LNCaP clone FGC (cell line): ENCODE measurements around the gene TIGD1.

Source experiments
- DNase-seq: peaks from one replicate; pipeline ENCODE4 v3.0.0-alpha.2; 2011; ENCODE audit warnings: low read depth
- H3K4me3 ChIP-seq: 2 replicates; pipeline ENCODE4 v1.5.1; 2011; ENCODE audit warnings: mild to moderate bottlenecking, low read depth, low read length, control low read depth
- TF ChIP-seq, protein P1 (sequence below): IDR thresholded peaks from 2 replicates; pipeline ENCODE4 v1.5.1; 2012; ENCODE audit warnings: mild to moderate bottlenecking; ENCODE audit not compliant: control insufficient read depth, insufficient read depth; ENCODE audit errors: extremely low read depth

TIGD1 gene

DNA sequence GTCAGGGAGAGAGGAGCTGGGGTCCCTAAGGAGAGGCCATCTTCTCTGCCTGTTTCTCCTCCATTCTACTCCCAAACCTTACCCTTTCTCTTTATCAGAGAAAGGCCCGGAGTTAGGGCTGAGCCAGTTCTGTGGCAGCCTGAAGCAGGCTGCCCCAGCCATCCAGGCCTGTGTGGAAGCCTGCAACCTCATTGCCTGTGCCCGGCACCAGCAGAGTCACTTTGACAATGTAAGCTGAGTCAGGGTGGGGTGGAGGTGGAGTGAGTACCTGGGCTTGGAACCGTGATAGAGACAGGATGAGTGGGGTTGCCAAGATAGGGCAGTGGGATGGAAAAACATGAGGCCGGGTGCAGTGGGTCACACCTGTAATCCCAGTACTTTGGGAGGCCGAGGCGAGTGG lies 5.7 kb downstream of the TIGD1 start:
- TF ChIP-seq, protein P1, sequence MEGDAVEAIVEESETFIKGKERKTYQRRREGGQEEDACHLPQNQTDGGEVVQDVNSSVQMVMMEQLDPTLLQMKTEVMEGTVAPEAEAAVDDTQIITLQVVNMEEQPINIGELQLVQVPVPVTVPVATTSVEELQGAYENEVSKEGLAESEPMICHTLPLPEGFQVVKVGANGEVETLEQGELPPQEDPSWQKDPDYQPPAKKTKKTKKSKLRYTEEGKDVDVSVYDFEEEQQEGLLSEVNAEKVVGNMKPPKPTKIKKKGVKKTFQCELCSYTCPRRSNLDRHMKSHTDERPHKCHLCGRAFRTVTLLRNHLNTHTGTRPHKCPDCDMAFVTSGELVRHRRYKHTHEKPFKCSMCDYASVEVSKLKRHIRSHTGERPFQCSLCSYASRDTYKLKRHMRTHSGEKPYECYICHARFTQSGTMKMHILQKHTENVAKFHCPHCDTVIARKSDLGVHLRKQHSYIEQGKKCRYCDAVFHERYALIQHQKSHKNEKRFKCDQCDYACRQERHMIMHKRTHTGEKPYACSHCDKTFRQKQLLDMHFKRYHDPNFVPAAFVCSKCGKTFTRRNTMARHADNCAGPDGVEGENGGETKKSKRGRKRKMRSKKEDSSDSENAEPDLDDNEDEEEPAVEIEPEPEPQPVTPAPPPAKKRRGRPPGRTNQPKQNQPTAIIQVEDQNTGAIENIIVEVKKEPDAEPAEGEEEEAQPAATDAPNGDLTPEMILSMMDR = no peak
- DNase-seq = no peak
- H3K4me3 ChIP-seq = no peak overlapping the region

DNA sequence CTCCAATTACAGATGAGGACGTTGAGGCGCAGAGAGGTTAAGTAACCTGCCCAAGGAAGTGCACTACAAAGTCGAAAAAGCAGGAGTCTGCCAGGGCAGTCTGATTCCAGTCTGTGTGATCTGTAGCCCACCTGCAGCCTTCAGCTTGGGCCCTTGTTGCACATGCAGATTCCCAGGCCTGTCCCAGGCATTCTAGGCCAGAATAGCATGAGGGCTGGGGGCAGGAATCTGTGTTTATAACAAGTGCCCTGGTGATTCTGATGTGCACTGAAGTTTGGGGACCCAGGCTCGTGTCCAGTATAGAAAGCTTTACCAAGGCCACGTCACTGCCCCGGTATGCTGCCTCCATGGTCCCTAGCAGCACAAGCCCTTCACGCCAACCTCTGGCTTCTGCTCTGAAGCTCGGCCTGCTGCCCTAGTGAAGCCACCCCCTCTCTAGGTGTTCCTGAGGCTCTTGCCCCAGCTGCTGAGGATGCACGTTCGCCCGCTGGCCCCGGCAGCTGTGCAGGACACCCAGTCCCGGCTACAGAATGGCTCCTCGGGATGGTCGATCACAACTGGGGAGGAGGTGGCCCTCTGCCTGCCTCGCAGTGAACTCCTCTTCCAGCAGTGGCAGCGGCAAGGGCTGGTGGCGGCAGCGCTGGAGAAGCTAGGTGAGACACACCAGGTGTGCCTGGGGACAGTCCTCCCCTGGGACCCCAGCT lies 6.3 kb downstream of the TIGD1 start:
- TF ChIP-seq, protein P1 = no peak
- no peak overlapping the region for H3K4me3 ChIP-seq
- no peak for DNase-seq

DNA sequence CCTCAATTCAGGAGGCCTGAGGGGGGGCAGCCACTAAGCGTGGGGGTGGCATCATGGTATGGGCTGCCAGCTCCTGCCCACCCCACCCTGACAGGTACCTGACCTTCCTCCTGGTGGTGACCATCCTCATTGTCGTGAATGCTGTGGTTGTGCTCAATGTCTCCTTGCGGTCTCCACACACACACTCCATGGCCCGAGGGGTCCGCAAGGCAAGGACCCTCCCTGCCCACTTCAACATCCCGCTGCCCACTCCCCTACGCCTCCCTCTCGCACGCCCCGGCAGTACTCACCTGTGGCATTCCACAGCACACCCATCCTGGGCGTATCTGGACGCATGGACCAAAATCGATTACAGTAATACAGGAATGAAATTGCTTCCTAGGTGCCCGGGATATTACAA lies 6.9 kb downstream of the TIGD1 start:
- H3K4me3 ChIP-seq = no peak overlapping the region
- TF ChIP-seq, protein P1 = no peak
- no peak for DNase-seq

DNA sequence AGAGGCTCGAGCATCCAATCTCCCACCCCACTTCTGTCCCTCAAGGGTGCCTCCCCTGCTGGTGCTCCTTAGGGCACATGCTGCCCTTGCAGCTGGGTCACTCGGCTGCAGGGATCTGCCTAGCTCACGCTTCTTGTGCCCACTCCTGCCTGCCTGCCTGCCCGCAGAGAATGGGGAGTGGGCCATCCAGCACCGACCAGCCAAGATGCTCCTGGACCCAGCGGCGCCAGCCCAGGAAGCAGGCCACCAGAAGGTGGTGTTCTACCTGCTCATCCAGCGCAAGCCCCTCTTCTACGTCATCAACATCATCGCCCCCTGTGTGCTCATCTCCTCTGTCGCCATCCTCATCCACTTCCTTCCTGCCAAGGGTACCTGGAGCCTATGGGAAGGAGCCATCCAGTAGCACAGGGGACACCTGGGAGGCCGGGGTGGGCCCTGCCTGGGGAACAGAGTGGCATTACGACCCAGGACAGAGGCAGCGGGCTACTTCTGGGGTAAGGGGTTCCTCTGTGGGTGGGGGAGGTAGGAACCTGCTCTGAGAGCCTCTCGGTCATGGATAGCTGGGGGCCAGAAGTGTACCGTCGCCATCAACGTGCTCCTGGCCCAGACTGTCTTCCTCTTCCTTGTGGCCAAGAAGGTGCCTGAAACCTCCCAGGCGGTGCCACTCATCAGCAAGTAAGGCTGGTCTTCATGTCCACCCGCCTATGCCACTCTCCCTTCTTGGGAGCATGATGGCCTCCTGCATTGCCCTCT lies 7.5 kb downstream of the TIGD1 start:
- H3K4me3 ChIP-seq = no peak overlapping the region
- DNase-seq = no peak
- TF ChIP-seq, protein P1 = no peak

DNA sequence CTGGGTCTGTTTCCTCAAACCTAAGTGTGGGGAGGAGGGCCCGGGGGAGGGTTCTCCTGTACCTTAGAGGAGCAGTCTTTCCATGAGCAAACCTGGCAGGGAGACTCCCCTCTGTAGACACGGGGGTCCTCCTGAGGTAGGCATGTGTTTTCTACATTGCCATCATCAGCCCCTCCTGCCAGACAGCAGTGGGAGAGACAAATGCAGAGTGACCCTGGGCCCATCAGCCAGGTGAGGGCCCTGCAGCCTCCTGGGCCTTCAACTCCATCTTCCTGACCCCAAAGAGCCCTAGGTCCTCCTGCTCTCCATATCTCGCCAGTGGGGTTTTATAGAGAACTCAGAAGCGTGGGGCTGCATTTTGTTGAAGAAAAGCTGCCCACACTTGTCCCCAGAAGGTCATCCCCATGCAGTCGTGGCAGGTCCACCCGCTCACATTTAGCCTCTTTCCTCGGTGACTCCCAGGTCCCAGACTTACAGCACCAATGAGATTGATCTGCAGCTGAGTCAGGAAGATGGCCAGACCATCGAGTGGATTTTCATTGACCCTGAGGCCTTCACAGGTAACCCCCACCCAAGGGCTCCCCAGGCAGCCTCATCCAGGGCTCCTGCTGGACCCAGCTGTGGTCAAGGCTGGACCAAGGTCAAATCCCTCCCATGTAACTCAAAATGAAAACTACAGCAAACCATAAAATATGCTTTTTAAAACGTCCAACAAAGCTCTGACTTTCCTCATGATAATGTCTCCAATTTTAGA lies 8.2 kb downstream of the TIGD1 start:
- no peak for DNase-seq
- TF ChIP-seq, protein P1 = no peak
- H3K4me3 ChIP-seq = no peak overlapping the region

DNA sequence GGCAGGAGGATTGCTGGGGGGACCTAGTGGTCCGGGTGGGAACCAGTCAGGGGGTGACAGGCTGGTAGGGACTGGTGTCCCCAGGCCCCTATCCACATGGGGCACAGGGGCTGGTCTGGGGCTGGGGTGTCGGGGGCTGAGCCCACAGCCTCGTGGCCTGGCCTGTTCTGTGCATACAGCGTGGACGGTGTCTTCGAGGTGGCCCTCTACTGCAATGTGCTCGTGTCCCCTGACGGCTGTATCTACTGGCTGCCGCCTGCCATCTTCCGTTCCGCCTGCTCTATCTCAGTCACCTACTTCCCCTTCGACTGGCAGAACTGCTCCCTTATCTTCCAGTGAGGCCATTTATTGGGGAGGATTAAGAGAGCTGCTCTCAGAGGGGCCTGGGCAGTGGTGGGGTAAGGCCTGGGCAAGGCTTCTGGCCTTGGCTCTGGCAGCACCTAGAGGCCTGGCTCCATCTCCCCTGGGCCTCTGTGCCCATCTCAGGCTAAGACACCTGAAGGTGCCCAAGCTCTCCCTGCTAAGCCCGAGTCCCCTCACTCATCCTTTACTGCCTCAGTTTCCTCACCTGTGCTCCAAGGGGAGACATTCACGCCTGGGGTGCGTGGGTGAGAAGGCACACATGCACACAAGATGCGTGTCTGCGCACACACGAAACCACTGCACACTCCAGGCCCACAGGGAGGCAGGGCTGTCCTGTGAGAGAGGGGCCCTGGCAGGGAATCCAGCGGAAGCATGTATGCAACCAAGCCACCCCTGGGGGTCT lies 9.0 kb downstream of the TIGD1 start:
- DNase-seq = no peak
- no peak overlapping the region for H3K4me3 ChIP-seq
- TF ChIP-seq, protein P1 = no peak
